IPS DF 6.9 (cell line): ENCODE data around the gene UCKL1.

Source experiments
- DNase-seq: peaks from one replicate; pipeline ENCODE4 v3.0.0-alpha.2; 2013; ENCODE audit warnings: low read depth, low spot score
- H3K27ac ChIP-seq: one replicate; pipeline ENCODE4 v1.5.1; 2013; ENCODE audit warnings: low read length, control low read depth
- H3K27me3 ChIP-seq: 2 replicates; pipeline ENCODE4 v1.6.1; 2013; ENCODE audit warnings: mild to moderate bottlenecking, low read length; ENCODE audit not compliant: control insufficient read depth, insufficient read depth
- H3K36me3 ChIP-seq: 2 replicates; pipeline ENCODE4 v1.6.1; 2013; ENCODE audit warnings: low read length; ENCODE audit not compliant: control insufficient read depth, insufficient read depth
- H3K4me1 ChIP-seq: 2 replicates; pipeline ENCODE4 v1.6.1; 2013; ENCODE audit warnings: low read length; ENCODE audit not compliant: control insufficient read depth, insufficient read depth
- H3K4me3 ChIP-seq: 2 replicates; pipeline ENCODE4 v1.5.1; 2013; ENCODE audit warnings: mild to moderate bottlenecking, low read length
- H3K9me3 ChIP-seq: 2 replicates; pipeline ENCODE4 v1.6.1; 2013; ENCODE audit warnings: low read length, inconsistent platforms; ENCODE audit not compliant: control insufficient read depth, insufficient read depth
- WGBS: extraction: QIAGEN DNeasy Blood & Tissue Kit; methylation state at CpG from one replicate; pipeline ENCODE4 v1.1.7; 2013; ENCODE audit warnings: mixed read lengths, missing lambda C conversion rate; ENCODE audit not compliant: insufficient read length, insufficient coverage; 5-methylcytosine and 5-hydroxymethylcytosine counted together

Gene UCKL1

DNA sequence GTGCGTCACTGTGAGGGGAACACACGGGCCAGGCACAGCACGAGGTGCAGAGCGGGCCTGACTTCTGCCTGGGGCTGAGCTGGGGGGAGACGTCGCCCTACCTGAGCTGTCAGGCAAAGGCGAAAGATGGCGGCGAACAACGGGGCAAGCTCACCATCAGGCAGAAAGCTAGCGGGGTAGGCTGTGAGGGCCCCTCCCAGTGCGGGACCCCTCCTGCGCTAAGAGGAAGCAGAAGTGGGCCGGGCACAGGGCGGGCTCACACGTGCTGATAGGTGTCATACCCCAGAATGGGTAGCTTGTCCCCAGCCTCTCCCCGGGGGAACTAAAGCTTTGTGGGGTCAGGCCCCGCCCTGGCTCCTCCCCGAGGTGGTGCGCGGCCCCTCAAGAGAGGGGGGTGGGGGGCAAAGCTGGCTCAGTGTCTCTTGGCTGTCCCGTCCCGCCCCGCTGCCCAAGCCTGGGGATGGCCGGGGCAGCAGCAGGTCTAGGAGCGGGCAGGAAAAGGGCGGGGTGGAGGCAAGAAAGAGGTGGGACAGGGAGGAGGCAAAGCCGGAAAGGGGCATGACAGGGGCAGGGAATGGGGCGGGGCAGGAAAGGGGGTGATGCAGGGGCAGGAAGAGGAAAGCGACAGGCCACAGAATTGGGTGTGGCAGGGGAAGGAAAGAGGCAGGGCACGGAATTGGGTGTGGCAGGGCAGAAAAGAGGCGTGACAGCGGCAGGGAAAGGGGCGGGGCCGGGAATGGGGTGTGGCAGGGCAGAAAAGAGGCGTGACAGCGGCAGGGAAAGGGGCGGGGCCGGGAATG lies 14.7 kb downstream of the UCKL1 start:
- WGBS: no CpG with 5 or more reads among the region's 39 CpGs
- no peak overlapping the region for H3K27ac ChIP-seq
- peaks cover 37% of the 10 kb centered on the region for H3K36me3 ChIP-seq
- peak overlapping the region; percentile 39; the same call in 1 of the 2 replicates for H3K4me3 ChIP-seq
- H3K9me3 ChIP-seq: no peaks in the 10 kb centered on the region
- DNase-seq: no peak
- H3K27me3 ChIP-seq: no peaks in the 10 kb centered on the region
- peaks cover 4% of the 10 kb centered on the region for H3K4me1 ChIP-seq

DNA sequence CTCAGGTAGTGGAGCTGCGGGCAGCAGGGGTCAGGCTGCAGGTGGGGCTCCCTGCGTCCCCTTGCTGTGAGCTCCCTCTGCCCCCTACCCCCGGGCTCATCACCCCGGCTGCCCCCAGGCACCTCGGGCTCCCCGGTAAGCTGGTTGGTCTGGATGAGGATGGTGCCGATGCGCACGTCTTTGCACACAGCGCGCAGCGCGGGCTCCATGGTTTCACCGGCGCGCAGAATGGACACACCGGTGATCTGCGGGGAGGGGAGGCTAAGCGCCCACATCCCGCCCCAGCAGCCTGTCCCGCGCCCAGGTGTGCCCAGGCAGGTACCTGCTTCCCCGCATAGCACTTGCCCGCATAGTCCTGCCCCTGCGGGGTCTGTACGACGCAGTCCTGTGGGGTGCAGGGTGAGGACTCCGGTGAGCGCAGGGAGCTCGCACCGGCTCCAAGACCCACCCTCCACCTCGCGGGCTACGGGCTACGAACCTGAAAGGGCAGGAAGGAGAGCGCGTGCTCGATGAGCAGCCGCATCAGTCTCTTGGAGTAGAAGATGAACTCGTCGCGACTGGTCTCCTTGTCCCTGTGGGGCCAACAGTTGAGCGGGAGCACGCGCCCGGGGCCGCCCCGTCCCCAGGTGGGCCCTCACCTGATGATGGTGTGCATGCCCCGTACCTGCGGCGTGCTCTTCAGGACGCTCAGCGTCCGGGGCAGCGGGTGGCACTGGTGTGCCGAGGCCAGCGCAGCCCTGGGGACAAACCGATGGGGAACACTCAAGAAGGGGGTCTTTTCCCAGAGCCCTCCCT lies 15.5 kb downstream of the UCKL1 start:
- no CpG with 5 or more reads among the region's 58 CpGs for WGBS
- Histone ChIP-seq H3K4me3 (peak overlapping the region; percentile 39; the same call in 1 of the 2 replicates), H3K9me3 (no peaks in the 10 kb centered on the region), H3K36me3 (peaks cover 37% of the 10 kb centered on the region), H3K27me3 (no peaks in the 10 kb centered on the region), H3K27ac (no peak overlapping the region), H3K4me1 (peaks cover 4% of the 10 kb centered on the region)
- DNase-seq: no peak

DNA sequence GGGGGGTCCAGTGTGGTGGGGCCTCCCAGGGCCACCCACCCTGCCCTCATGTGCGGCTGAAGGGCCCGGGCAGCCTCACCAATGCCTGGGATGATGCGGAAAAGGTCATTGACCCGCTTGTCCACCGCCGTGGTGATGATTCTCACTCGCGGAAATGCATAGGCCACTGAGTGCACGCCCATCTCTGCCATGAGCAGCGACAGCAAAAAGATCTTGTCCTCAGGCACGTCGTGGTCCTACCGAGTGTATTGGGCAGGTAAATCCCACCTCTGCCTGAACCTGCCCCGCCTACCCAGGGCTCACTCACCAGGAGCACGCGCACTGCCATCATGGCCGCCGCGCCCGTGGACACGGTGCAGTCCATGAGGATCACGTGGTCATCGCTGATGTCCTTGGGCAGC lies 16.1 kb downstream of the UCKL1 start:
- H3K27ac ChIP-seq: no peak overlapping the region
- H3K27me3 ChIP-seq: no peaks in the 10 kb centered on the region
- H3K36me3 ChIP-seq: peaks cover 33% of the 10 kb centered on the region
- H3K9me3 ChIP-seq: no peaks in the 10 kb centered on the region
- no peak for DNase-seq
- no CpG with 5 or more reads among the region's 23 CpGs for WGBS
- H3K4me1 ChIP-seq: peaks cover 4% of the 10 kb centered on the region
- peak overlapping the region; percentile 39; the same call in 1 of the 2 replicates for H3K4me3 ChIP-seq

DNA sequence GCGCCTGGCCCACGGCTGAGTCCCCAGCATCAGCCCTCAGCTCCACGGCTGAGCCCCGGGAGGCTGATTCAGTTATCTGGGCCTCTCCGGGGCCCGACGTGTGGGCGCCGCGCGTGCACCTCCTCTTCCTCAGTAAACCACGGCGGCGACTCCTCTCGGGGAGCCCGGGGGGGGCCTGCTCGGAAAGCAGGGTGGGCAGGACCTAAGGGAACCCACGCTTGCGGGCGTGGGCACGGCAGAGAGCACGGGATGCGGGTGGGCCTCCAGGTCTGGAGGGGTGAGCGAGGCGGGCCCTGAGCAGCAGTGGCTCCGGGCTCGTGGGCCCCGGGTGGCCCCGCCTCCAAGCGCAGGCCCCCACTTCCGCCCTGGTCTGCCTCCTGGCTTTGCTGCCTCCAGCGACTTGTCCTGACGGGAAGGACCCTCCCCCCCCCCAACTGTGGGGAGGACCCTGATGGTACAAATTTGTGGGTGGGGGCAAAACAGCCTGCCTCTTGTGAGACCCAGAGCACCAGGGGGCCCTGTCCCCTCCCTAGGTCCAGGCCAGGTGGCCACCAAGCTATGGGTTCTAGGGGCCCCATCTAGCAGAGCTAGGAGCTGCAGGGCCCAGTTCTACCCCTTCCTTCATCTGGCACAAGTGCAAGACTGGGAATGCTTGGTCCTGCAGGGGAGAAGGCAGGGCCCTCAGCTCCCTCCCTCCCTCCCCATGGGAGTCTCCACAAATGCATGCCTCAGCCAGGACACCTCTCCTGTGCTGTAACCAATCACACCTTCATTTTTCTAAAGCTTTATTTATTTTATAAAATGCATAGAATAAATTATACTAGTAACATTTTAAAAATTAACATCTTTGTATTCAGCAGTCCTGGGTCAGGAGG lies 16.9 kb downstream of the UCKL1 start:
- Histone ChIP-seq H3K27me3 (no peaks in the 10 kb centered on the region), H3K4me3 (peak overlapping the region; percentile 39; the same call in 1 of the 2 replicates), H3K4me1 (peaks cover 4% of the 10 kb centered on the region), H3K27ac (no peak overlapping the region), H3K9me3 (no peaks in the 10 kb centered on the region), H3K36me3 (peaks cover 29% of the 10 kb centered on the region)
- WGBS: no CpG with 5 or more reads among the region's 33 CpGs
- no peak for DNase-seq

DNA sequence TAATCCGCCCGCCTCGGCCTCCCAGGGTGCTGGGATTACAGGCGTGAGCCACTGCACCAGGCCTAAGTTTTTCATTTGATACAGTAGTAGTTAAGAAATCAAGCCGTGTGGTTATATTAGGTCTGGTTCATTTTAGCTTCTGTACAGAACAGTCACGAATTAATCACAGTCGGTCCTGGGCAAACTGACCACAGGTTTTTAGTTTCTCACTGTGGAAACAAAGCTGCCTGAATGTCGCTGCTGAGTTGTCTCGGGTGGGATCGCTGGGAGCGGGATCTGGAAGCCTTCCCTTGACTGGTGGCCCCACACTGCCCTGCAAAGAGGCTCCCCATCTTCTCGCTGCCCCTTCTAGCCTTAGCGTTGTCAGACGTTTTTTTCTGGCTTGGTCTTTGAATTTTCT lies 18.6 kb downstream of the UCKL1 start:
- no peak overlapping the region for H3K4me3 ChIP-seq
- H3K4me1 ChIP-seq: peaks cover 1% of the 10 kb centered on the region
- no peaks in the 10 kb centered on the region for H3K27me3 ChIP-seq
- peaks cover 16% of the 10 kb centered on the region for H3K36me3 ChIP-seq
- no peaks in the 10 kb centered on the region for H3K9me3 ChIP-seq
- no peak for DNase-seq
- no CpG with 5 or more reads among the region's 14 CpGs for WGBS
- no peak overlapping the region for H3K27ac ChIP-seq

DNA sequence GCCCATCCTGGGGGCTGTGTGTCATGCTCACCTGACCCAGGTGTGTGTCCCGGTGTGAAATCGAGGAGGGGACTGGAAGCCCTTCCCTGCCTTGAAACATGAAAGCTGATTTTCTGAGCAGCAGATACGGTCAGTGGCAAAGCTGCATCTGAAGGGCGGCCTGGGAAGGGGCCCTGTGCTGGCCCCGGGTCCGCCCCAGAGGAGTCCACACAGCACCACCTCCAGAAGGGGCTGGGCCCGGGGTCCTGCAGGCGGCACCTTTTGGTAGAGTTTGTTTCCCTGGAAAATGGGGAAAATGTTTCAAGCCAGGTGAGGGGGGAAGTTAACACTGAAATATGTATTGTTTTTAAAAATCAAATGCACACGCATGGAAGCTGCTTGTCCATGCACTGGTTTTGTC lies 20.8 kb downstream of the UCKL1 start:
- Histone ChIP-seq H3K4me3 (no peak overlapping the region), H3K36me3 (peaks cover 24% of the 10 kb centered on the region), H3K27ac (no peak overlapping the region), H3K9me3 (no peaks in the 10 kb centered on the region), H3K4me1 (no peaks in the 10 kb centered on the region; the same call in 1 of the 2 replicates), H3K27me3 (no peaks in the 10 kb centered on the region)
- WGBS: no CpG with 5 or more reads among the region's 9 CpGs
- no peak for DNase-seq

DNA sequence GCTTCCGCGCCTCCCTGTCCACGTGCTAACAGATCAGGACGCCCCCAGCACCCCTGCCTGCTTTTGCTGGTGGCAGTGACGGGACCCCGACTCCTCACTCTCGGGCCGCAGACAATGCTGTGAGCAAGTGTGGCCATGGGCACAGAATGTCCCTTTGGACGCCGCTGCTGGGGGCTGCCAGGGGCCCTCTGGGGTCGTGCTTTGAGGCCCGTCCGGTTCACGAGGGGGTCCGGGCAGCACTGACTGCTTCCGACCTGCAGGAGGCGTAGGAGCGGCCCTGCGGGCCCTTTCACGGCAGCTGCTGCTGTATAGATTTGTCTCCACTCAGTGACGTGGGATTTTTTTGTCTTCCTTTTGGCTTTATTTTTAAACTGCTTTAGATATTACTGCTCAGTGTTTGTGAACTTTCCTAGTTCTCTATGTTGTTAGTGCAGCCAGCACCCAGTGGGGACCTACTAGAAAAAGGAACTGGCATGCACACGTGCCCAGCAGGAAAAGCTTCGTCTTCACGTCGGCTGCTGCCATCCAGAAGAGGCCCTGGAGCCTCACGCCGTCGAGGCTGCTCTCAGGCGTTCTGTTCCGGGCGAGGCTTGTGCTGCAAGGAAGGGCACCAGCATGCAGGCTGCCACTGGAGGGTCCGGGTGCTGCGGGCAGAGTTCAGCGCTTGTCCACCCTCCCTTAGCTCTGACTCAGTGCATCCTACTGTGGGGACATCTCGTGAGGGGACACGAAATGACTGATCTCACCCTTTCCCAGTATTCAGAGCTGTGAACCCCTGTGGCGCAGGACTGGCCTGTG lies 21.7 kb downstream of the UCKL1 start:
- WGBS: no CpG with 5 or more reads among the region's 37 CpGs
- H3K4me1 ChIP-seq: no peaks in the 10 kb centered on the region; the same call in 1 of the 2 replicates
- H3K4me3 ChIP-seq: no peak overlapping the region
- H3K27me3 ChIP-seq: no peaks in the 10 kb centered on the region
- H3K27ac ChIP-seq: no peak overlapping the region
- H3K36me3 ChIP-seq: peaks cover 20% of the 10 kb centered on the region
- no peak for DNase-seq
- no peaks in the 10 kb centered on the region for H3K9me3 ChIP-seq

DNA sequence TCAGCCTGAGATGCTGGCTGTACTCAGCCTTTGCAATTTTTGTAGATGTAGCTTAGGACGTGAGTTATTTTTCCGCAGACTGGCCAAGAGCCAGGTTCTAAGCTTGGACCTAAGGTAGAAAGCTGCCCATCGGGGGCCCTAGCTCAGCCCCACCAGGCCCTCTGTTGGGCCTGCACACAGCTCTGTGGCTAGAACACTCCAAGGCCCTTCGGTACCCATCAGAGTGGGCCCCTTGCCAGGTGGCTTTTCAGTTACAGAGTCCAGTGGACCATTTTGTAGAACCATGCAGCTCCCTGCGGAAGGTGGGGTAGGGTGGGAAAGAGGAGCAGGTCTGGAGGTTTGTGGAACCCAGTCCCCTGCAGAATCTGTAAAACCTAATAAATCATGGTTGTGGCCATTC lies 22.6 kb downstream of the UCKL1 start:
- H3K27me3 ChIP-seq: no peaks in the 10 kb centered on the region
- no peak for DNase-seq
- WGBS: no CpG with 5 or more reads among the region's 5 CpGs
- H3K4me3 ChIP-seq: no peak overlapping the region
- no peaks in the 10 kb centered on the region for H3K9me3 ChIP-seq
- H3K36me3 ChIP-seq: peaks cover 25% of the 10 kb centered on the region
- H3K4me1 ChIP-seq: no peaks in the 10 kb centered on the region
- no peak overlapping the region for H3K27ac ChIP-seq

DNA sequence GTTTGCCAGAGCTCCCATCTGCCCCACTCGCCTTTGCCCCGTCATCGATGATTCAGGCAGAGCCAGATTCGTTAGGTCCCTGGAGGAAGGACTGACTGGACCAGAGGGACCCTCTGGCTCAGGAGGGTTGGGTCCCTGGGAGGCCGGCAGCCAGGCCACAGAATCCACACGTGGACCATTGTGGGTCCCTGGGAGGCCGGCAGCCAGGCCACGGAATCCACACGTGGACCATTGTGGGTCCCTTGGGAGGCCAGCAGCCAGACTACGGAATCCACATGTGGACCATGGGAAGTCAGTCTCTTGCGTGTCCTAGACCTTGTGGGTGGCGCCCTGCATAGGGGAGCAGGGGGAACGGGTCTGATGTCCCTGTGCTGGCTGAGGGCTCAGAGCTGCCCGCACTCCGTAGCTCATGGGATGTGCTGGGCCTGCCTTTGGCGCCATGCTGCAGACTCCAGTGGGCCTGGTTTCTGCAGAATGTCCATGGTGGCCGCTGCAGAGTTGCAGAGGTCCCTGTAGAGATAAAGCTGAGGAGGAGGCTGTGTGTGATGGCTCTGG lies 23.5 kb downstream of the UCKL1 start:
- Histone ChIP-seq H3K27ac (no peak overlapping the region), H3K27me3 (no peaks in the 10 kb centered on the region), H3K36me3 (peaks cover 30% of the 10 kb centered on the region), H3K4me3 (no peak overlapping the region), H3K4me1 (no peaks in the 10 kb centered on the region), H3K9me3 (no peaks in the 10 kb centered on the region)
- WGBS: no CpG with 5 or more reads among the region's 17 CpGs
- DNase-seq: no peak
